ENCODE results near the gene PDK2.

PDK2 gene

GRCh38 chr17:50048988-50049387 is 46.2 kb upstream of the PDK2 start:
- TF ChIP-seq CTCF (IDR thresholded peaks at IDR 0.05; ENCODE audit: low read depth, low read length, missing control alignments): no peak
- DNase-seq (ENCODE audit: low read depth): no peak
- no peak overlapping the region for H3K4me3 ChIP-seq (ENCODE audit: low read depth, low read length)

- no peak for TF ChIP-seq CTCF (IDR thresholded peaks at IDR 0.05; ENCODE audit: low read depth, low read length, missing control alignments)
- DNase-seq (ENCODE audit: low read depth): no peak
- H3K4me3 ChIP-seq (ENCODE audit: low read depth, low read length): no peak overlapping the region
Measured at GRCh38 chr17:50049636-50050035, 45.5 kb upstream of the PDK2 start.

- DNase-seq (ENCODE audit: low read depth): no peak
Measured at GRCh38 chr17:50050431-50051032, 44.6 kb upstream of the PDK2 start.

GRCh38 chr17:50051082-50051576 is 44.0 kb upstream of the PDK2 start:
- no peak overlapping the region for H3K4me3 ChIP-seq (ENCODE audit: low read depth, low read length)
- no peak for DNase-seq (ENCODE audit: low read depth)
- TF ChIP-seq CTCF (IDR thresholded peaks at IDR 0.05; ENCODE audit: low read depth, low read length, missing control alignments): no peak

More at GRCh38 chr17:50050431-50051032, 44.6 kb upstream of the PDK2 start:
- H3K4me3 ChIP-seq (ENCODE audit: low read depth, low read length): no peak overlapping the region
- TF ChIP-seq CTCF (IDR thresholded peaks at IDR 0.05; ENCODE audit: low read depth, low read length, missing control alignments): no peak

GRCh38 chr17:50051606-50052005 is 43.5 kb upstream of the PDK2 start:
- DNase-seq (ENCODE audit: low read depth): no peak
- TF ChIP-seq CTCF (IDR thresholded peaks at IDR 0.05; ENCODE audit: low read depth, low read length, missing control alignments): no peak
- no peak overlapping the region for H3K4me3 ChIP-seq (ENCODE audit: low read depth, low read length)

GRCh38 chr17:50052241-50052796 is 42.8 kb upstream of the PDK2 start:
- no peak overlapping the region for H3K4me3 ChIP-seq (ENCODE audit: low read depth, low read length)
- no peak for TF ChIP-seq CTCF (IDR thresholded peaks at IDR 0.05; ENCODE audit: low read depth, low read length, missing control alignments)
- DNase-seq (ENCODE audit: low read depth): no peak

Measured in GM12864 (cell line).